IPS-18a (cell line): ENCODE results near the gene RABAC1.
"Not testable (repeated sequence)": the region's sequence is repeated elsewhere in the genome, so short reads cannot be mapped to it uniquely, and the experiment has no call there.

Source experiments
- H3K27ac ChIP-seq: one replicate; pipeline ENCODE4 v1.5.1; 2013; ENCODE audit warnings: low read length
- H3K27me3 ChIP-seq: one replicate; pipeline ENCODE4 v1.6.1; 2013; ENCODE audit warnings: mild to moderate bottlenecking, low read length; ENCODE audit not compliant: control insufficient read depth, insufficient read depth
- H3K36me3 ChIP-seq: one replicate; pipeline ENCODE4 v1.6.1; 2013; ENCODE audit warnings: low read depth, low read length; ENCODE audit not compliant: control insufficient read depth
- H3K4me1 ChIP-seq: one replicate; pipeline ENCODE4 v1.6.1; 2013; ENCODE audit warnings: low read depth, low read length; ENCODE audit not compliant: control insufficient read depth
- H3K4me3 ChIP-seq: one replicate; pipeline ENCODE4 v1.5.1; 2013; ENCODE audit warnings: low read length
- H3K9ac ChIP-seq: one replicate; pipeline ENCODE4 v1.6.1; 2013; ENCODE audit warnings: mild to moderate bottlenecking, low read length, moderate library complexity
- H3K9me3 ChIP-seq: one replicate; pipeline ENCODE4 v1.6.1; 2013; ENCODE audit warnings: low read depth, low read length; ENCODE audit not compliant: control insufficient read depth

The RABAC1 gene

GRCh38 chr19:41940731-41941409 lies 18.3 kb downstream of the RABAC1 start:
- Histone ChIP-seq H3K4me3 (peak overlapping the region; percentile 45), H3K27me3 (peaks cover 48% of the 10 kb centered on the region), H3K9ac (no peak overlapping the region), H3K9me3 (no peaks in the 10 kb centered on the region), H3K27ac (no peak overlapping the region), H3K36me3 (no peaks in the 10 kb centered on the region), H3K4me1 (no peaks in the 10 kb centered on the region)

- peak overlapping the region; percentile 54 for H3K4me3 ChIP-seq
- no peaks in the 10 kb centered on the region for H3K36me3 ChIP-seq
- peaks cover 55% of the 10 kb centered on the region for H3K27me3 ChIP-seq
Measured at GRCh38 chr19:41939861-41940730, 19.0 kb downstream of the RABAC1 start.

GRCh38 chr19:41939209-41939608 lies 19.9 kb downstream of the RABAC1 start:
- H3K27ac ChIP-seq, H3K9ac ChIP-seq, H3K4me1 ChIP-seq, H3K4me3 ChIP-seq, H3K9me3 ChIP-seq, H3K36me3 ChIP-seq: not testable (repeated sequence)
- peaks cover 64% of the 10 kb centered on the region for H3K27me3 ChIP-seq

More at GRCh38 chr19:41939861-41940730, 19.0 kb downstream of the RABAC1 start:
- Histone ChIP-seq H3K9me3 (no peaks in the 10 kb centered on the region), H3K4me1 (no peaks in the 10 kb centered on the region), H3K9ac (no peak overlapping the region), H3K27ac (no peak overlapping the region)

DNA sequence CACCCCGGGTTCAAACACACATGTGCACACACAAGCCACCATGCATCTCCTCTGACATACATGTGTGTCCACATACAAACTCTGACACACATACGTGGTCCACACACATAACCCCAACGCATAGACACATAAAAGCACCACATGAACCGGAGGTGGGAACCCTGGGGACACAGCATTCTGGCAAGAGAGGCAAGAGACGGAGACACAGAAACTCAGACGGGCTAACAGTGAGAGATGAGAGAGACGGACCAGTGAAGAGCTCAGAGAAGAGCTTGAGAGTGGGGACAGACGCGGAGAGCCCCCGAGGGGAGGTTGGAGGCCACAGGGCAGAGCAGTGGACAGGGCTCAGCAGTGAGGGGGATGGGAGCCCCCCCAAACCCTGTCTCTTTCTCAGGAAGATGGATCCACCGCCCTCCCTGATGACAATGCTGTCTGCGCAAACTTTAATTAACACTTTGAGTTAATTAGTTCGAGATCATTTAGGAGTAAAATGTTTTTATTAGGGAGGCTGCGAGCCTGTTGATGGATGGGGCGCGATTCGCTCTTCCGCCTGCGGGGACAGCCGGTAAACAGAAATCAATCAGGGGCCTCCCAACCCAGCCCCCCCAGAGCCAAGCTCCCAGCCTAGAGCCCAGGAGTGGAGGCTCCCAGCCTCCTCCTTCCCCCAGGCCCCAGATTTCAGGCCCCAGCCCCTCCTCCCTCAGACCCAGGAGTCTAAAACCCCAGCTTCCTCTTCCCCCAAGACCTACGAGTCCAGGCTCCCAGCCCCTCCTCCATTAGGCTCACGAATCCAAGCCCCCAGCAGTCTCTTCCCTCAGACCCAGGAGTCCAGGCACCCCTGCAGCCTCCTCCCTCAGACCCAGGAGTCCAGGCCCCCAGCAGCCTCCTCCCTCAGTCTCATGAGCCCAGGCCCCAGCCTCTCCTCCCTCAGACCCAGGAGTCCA lies 21.3 kb downstream of the RABAC1 start:
- Histone ChIP-seq H3K9ac (no peak overlapping the region), H3K36me3 (no peaks in the 10 kb centered on the region), H3K27ac (no peak overlapping the region), H3K27me3 (peaks cover 78% of the 10 kb centered on the region), H3K4me3 (no peak overlapping the region), H3K9me3 (no peaks in the 10 kb centered on the region), H3K4me1 (no peaks in the 10 kb centered on the region)

DNA sequence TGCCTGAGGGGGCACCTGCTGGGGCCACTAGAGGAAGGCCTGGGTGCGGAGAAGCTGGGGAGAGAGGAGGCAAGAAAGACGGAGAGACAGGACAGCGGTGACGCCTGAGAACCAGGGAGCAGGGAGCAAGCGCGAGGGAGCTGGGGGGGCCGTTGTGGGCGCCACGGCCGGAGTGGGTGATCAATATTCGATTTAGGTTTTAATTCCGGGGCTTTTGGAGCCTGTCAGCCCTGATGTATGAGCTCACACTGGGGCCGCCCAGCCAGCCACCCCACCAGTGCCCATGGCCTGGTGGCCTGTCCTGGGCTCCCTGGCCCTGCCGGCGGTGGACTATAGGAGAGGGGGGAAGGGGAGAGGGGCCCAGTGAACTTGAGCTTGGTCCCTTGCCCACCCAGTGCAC lies 22.2 kb downstream of the RABAC1 start:
- no peaks in the 10 kb centered on the region for H3K9me3 ChIP-seq
- peaks cover 87% of the 10 kb centered on the region for H3K27me3 ChIP-seq
- H3K9ac ChIP-seq: no peak overlapping the region
- no peaks in the 10 kb centered on the region for H3K4me1 ChIP-seq
- H3K36me3 ChIP-seq: no peaks in the 10 kb centered on the region
- H3K4me3 ChIP-seq: no peak overlapping the region
- no peak overlapping the region for H3K27ac ChIP-seq

- Histone ChIP-seq H3K36me3 (no peaks in the 10 kb centered on the region), H3K4me3 (no peak overlapping the region), H3K9ac (no peak overlapping the region), H3K4me1 (peaks cover 3% of the 10 kb centered on the region), H3K27ac (no peak overlapping the region), H3K9me3 (no peaks in the 10 kb centered on the region), H3K27me3 (peaks cover 87% of the 10 kb centered on the region)
Measured at GRCh38 chr19:41936416-41936850, 22.7 kb downstream of the RABAC1 start.

GRCh38 chr19:41935760-41936415 lies 23.2 kb downstream of the RABAC1 start:
- no peak overlapping the region for H3K9ac ChIP-seq
- peaks cover 4% of the 10 kb centered on the region for H3K4me1 ChIP-seq
- H3K36me3 ChIP-seq: no peaks in the 10 kb centered on the region
- no peak overlapping the region for H3K4me3 ChIP-seq
- peaks cover 87% of the 10 kb centered on the region for H3K27me3 ChIP-seq
- H3K27ac ChIP-seq: no peak overlapping the region
- no peaks in the 10 kb centered on the region for H3K9me3 ChIP-seq

- Histone ChIP-seq H3K9me3 (no peaks in the 10 kb centered on the region), H3K4me1 (peaks cover 4% of the 10 kb centered on the region), H3K27ac (no peak overlapping the region), H3K36me3 (no peaks in the 10 kb centered on the region), H3K27me3 (peaks cover 89% of the 10 kb centered on the region), H3K9ac (no peak overlapping the region), H3K4me3 (no peak overlapping the region)
Measured at GRCh38 chr19:41934849-41935374, 24.2 kb downstream of the RABAC1 start.

DNA sequence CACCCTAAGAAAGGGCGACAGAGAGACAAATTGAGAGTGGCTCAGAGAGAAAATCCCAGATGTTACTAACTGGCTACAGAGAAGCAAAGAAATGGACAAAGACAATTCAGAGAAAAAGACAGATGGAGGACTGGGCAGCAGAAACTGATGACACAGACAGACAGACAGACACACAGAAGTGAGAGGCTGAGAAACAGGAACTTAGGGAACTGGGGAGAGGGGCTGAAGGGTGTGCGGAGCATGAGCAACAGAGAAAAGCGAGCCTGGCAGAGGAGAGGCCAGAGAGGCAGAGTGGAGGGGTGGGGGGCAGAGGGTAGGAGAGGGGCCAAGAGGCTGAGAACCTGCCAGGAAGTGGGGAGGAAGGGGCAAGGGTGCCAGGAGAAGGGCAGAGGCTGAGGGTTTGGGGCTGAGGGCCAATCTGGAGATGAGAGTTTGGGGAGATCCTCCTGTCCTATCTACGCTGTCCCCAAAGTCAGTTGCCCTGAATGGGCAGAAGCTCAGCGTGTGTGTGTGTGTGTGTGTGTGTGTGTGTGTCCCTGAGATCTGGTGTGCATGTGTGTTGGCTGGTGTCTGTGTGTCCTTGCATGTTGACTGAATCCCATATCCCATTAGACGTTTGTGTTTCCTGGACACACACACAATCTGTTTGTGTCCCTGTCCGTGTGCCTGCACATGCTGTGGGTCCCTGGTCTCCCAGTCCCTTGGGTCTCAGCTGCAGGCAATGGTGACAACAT lies 25.3 kb downstream of the RABAC1 start:
- no peaks in the 10 kb centered on the region for H3K36me3 ChIP-seq
- no peak overlapping the region for H3K27ac ChIP-seq
- H3K9me3 ChIP-seq: no peaks in the 10 kb centered on the region
- H3K4me1 ChIP-seq: peaks cover 4% of the 10 kb centered on the region
- peaks cover 94% of the 10 kb centered on the region for H3K27me3 ChIP-seq
- no peak overlapping the region for H3K9ac ChIP-seq
- no peak overlapping the region for H3K4me3 ChIP-seq

GRCh38 chr19:41932720-41933332 lies 26.3 kb downstream of the RABAC1 start:
- Histone ChIP-seq H3K4me1 (peaks cover 4% of the 10 kb centered on the region), H3K4me3 (no peak overlapping the region), H3K9ac (no peak overlapping the region), H3K36me3 (no peaks in the 10 kb centered on the region), H3K9me3 (no peaks in the 10 kb centered on the region), H3K27ac (no peak overlapping the region), H3K27me3 (peaks cover 100% of the 10 kb centered on the region)
